K562 (cell line): ENCODE results near the gene GATM. TPM values are rescaled to one million over a fixed set of nuclear protein-coding genes. Genes with fewer than 3 reads are reported as not detected.

Source experiments
- BCL6 ChIP-seq: fragments of 250-450 bp; sonication (Bioruptor Pico); IDR thresholded peaks from 2 replicates; pipeline ENCODE4 v1.4.0; 2020
- BCOR ChIP-seq: fragments of 450-650 bp; IDR thresholded peaks from 2 replicates; pipeline ENCODE4 v1.6.1; 2016
- CCNT2 ChIP-seq: IDR thresholded peaks from 2 replicates; pipeline ENCODE4 v1.6.1; 2011; ENCODE audit warnings: borderline replicate concordance, low read depth, mild to moderate bottlenecking, moderate library complexity, mixed read lengths, low read length; ENCODE audit not compliant: insufficient read length; ENCODE audit errors: extremely low read depth
- EGR1 ChIP-seq: fragments of 450-650 bp; conservative IDR thresholded peaks from 2 replicates; pipeline ENCODE4 v1.6.1; 2017; ENCODE audit warnings: mild to moderate bottlenecking
- EHMT2 ChIP-seq: fragments of 450-650 bp; IDR thresholded peaks from 2 replicates; pipeline ENCODE4 v1.6.1; 2018; ENCODE audit warnings: antibody characterized with exemption
- NCOA6 ChIP-seq: fragments of 450-650 bp; IDR thresholded peaks from 2 replicates; pipeline ENCODE4 v1.6.1; 2017; ENCODE audit warnings: mild to moderate bottlenecking
- RBM39 ChIP-seq: fragments of 200-400 bp; formaldehyde crosslinking; optimal IDR thresholded peaks from 2 replicates; pipeline ENCODE3; 2018; ENCODE audit warnings: low read depth, low read length
- SNAPC5 ChIP-seq: fragments of 250-450 bp; sonication (Bioruptor Pico); IDR thresholded peaks from 2 replicates; pipeline ENCODE4 v1.8.0; 2021; ENCODE audit warnings: moderate library complexity, mild to moderate bottlenecking, inconsistent platforms
- YY1 ChIP-seq, 3 experiments: IDR thresholded peaks; 2 replicates each; pipeline ENCODE4 v1.6.1; 2011; ENCODE audit warnings: low read length in 2 of 3, mild to moderate bottlenecking in 2 of 3, moderate library complexity in 2 of 3, borderline replicate concordance in 1 of 3, control low read depth in 1 of 3, low read depth in 1 of 3; ENCODE audit not compliant: insufficient read depth in 3 of 3, insufficient replicate concordance in 2 of 3, control insufficient read depth in 1 of 3, insufficient read length in 1 of 3; ENCODE audit errors: extremely low read depth in 1 of 3
- ZNF655 ChIP-seq: fragments of 250-450 bp; sonication (Bioruptor Pico); IDR thresholded peaks from 2 replicates; pipeline ENCODE4 v1.5.0; 2021
- polyA plus RNA-seq, 8 experiments: library from polyadenylated mRNA; depleted of rRNA in 4 of 8; stranded (reverse) in 5 of 8; unstranded in 3 of 8; fragments of >200 nt; fragmentation: Nextera tagmentation in 2 of 8; fragmentation: Illumina TruSeq in 1 of 8; extraction: Ambion mirVana in 2 of 8; extraction: Trizol in 1 of 8; gene quantifications; 2 replicates each; pipeline versions ENCODE4 v1.2.1 to v1.2.3, GENCODE V29; 2011 to 2014; ENCODE audit warnings: inconsistent platforms in 1 of 8, missing spikeins in 1 of 8
- total RNA-seq, 7 experiments: library from RNA; depleted of rRNA in 6 of 7; stranded (reverse); fragments of >200 nt in 6 of 7; fragmentation: Illumina TruSeq in 2 of 7; extraction: Trizol in 2 of 7; gene quantifications; 2 replicates each; pipeline versions ENCODE4 v1.2.1 to v1.2.3, GENCODE V29; 2011 to 2021; ENCODE audit warnings: low replicate concordance in 1 of 7
- TF ChIP-seq, protein P1 (sequence below): sonication (generic); formaldehyde crosslinking; IDR thresholded peaks from 2 replicates; pipeline ENCODE4 v1.9.0; 2022; ENCODE audit warnings: mild to moderate bottlenecking, missing genetic modification reagents
- TF ChIP-seq, protein P2 (sequence below): sonication (generic); formaldehyde crosslinking; IDR thresholded peaks from 2 replicates; pipeline ENCODE4 v1.8.0; 2022; ENCODE audit warnings: mild to moderate bottlenecking, missing genetic modification reagents
- TF ChIP-seq, protein P3 (sequence below), 2 experiments: fragments of 450-650 bp in 1 of 2; sonication (generic) in 1 of 2; formaldehyde crosslinking in 1 of 2; IDR thresholded peaks; 2 replicates each; pipeline versions ENCODE4 v1.7.1 to v1.9.0; 2016 to 2022; ENCODE audit warnings: inconsistent platforms in 1 of 2, mild to moderate bottlenecking in 1 of 2, missing genetic modification reagents in 1 of 2

Gene GATM
- total and polyA plus RNA-seq, 9 of the 15 experiments (the other 6 are each of a cell fraction or from before 2014, with no cell fraction given): 0.11 to 1.1 (median 0.65) TPM

- TF ChIP-seq, protein P1, sequence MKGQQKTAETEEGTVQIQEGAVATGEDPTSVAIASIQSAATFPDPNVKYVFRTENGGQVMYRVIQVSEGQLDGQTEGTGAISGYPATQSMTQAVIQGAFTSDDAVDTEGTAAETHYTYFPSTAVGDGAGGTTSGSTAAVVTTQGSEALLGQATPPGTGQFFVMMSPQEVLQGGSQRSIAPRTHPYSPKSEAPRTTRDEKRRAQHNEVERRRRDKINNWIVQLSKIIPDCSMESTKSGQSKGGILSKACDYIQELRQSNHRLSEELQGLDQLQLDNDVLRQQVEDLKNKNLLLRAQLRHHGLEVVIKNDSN (CRISPR knock-in tag): no peak
- TF ChIP-seq ZNF655 (CRISPR knock-in tag): no peak
- TF ChIP-seq CCNT2: peak; percentile 22
- no peak for TF ChIP-seq RBM39
- TF ChIP-seq YY1 (IDR thresholded peaks at IDR 0.05; ENCODE audit: borderline replicate concordance in 1 of 3, control insufficient read depth in 1 of 3, extremely low read depth in 1 of 3, insufficient read depth in 3 of 3, insufficient read length in 1 of 3, insufficient replicate concordance in 2 of 3, low read depth in 1 of 3, low read length in 2 of 3): peak in 2 of 3 experiments; percentile 9 to 46
- TF ChIP-seq EHMT2: no peak
- TF ChIP-seq, protein P2, sequence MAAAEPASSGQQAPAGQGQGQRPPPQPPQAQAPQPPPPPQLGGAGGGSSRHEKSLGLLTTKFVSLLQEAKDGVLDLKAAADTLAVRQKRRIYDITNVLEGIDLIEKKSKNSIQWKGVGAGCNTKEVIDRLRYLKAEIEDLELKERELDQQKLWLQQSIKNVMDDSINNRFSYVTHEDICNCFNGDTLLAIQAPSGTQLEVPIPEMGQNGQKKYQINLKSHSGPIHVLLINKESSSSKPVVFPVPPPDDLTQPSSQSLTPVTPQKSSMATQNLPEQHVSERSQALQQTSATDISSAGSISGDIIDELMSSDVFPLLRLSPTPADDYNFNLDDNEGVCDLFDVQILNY (CRISPR knock-in tag): 0 out of 2 replicates have a peak, but pooled peaks have one; percentile 62
- no peak for TF ChIP-seq BCL6 (CRISPR knock-in tag)
- no peak for TF ChIP-seq BCOR
- TF ChIP-seq SNAPC5 (CRISPR knock-in tag): no peak
- TF ChIP-seq, protein P3, sequence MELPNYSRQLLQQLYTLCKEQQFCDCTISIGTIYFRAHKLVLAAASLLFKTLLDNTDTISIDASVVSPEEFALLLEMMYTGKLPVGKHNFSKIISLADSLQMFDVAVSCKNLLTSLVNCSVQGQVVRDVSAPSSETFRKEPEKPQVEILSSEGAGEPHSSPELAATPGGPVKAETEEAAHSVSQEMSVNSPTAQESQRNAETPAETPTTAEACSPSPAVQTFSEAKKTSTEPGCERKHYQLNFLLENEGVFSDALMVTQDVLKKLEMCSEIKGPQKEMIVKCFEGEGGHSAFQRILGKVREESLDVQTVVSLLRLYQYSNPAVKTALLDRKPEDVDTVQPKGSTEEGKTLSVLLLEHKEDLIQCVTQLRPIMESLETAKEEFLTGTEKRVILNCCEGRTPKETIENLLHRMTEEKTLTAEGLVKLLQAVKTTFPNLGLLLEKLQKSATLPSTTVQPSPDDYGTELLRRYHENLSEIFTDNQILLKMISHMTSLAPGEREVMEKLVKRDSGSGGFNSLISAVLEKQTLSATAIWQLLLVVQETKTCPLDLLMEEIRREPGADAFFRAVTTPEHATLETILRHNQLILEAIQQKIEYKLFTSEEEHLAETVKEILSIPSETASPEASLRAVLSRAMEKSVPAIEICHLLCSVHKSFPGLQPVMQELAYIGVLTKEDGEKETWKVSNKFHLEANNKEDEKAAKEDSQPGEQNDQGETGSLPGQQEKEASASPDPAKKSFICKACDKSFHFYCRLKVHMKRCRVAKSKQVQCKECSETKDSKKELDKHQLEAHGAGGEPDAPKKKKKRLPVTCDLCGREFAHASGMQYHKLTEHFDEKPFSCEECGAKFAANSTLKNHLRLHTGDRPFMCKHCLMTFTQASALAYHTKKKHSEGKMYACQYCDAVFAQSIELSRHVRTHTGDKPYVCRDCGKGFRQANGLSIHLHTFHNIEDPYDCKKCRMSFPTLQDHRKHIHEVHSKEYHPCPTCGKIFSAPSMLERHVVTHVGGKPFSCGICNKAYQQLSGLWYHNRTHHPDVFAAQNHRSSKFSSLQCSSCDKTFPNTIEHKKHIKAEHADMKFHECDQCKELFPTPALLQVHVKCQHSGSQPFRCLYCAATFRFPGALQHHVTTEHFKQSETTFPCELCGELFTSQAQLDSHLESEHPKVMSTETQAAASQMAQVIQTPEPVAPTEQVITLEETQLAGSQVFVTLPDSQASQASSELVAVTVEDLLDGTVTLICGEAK (IDR thresholded peaks at IDR 0.05): peak; percentile 45
- TF ChIP-seq, protein P3 (CRISPR knock-in tag; IDR thresholded peaks at IDR 0.05): no peak
- no peak for TF ChIP-seq EGR1
- TF ChIP-seq NCOA6: peak; percentile 52; the same call in 1 of the 2 replicates
Measured at GRCh38 chr15:45402955-45403877, 24.9 kb upstream of the GATM start (continued).
